Measurements from ENCODE around the gene KCNMB3. TPM values are rescaled to one million over a fixed set of nuclear protein-coding genes. Genes with fewer than 3 reads are reported as not detected.
"Not testable (repeated sequence)": the region's sequence is repeated elsewhere in the genome, so short reads cannot be mapped to it uniquely, and the experiment has no call there.

The KCNMB3 gene
- total RNA-seq, 2 donors from 2014 or later, result 6.5 to 8.2 TPM

- Histone ChIP-seq H3K27me3 (no peaks in the 10 kb centered on the region), H3K9me3 (no peaks in the 10 kb centered on the region), H3K4me3 (no peak overlapping the region), H3K36me3 (replicated peaks in 1 of 2; ENCODE audit: insufficient read depth in 1 of 2, low read depth in 2 of 2) (no peaks in the 10 kb centered on the region), H3K4me1 (no peaks in the 10 kb centered on the region), H3K27ac (no peak overlapping the region)
- no peak for ATAC-seq
- 82 to 88% methylated on average over 1 of the region's 1 CpG for WGBS, 2 donors
- DNase-seq, result no peak
- intact Hi-C loops (cut with DNase I), result no loop called here
- no peak for TF ChIP-seq CTCF (IDR thresholded peaks at IDR 0.05)
- TF ChIP-seq POLR2A (IDR thresholded peaks at IDR 0.05), result no peak
Measured at GRCh38 chr3:179279837-179280236, 28.9 kb upstream of the KCNMB3 start.

GRCh38 chr3:179278932-179279693 is 28.2 kb upstream of the KCNMB3 start:
- DNase-seq, result no peak
- Histone ChIP-seq H3K27me3 (no peaks in the 10 kb centered on the region), H3K4me3 (no peak overlapping the region), H3K9me3 (no peaks in the 10 kb centered on the region), H3K27ac (no peak overlapping the region), H3K36me3 (replicated peaks in 1 of 2; ENCODE audit: insufficient read depth in 1 of 2, low read depth in 2 of 2) (no peaks in the 10 kb centered on the region), H3K4me1 (no peaks in the 10 kb centered on the region)
- WGBS, 2 donors, result 56 to 58% methylated on average over 4 of the region's 4 CpGs
- intact Hi-C loops (cut with DNase I), result no loop called here
- TF ChIP-seq CTCF (IDR thresholded peaks at IDR 0.05) (no peak), POLR2A (IDR thresholded peaks at IDR 0.05) (no peak)
- no peak for ATAC-seq

- H3K4me3 ChIP-seq, result no peak overlapping the region
- TF ChIP-seq POLR2A (IDR thresholded peaks at IDR 0.05), result no peak
- H3K9me3 ChIP-seq, result no peaks in the 10 kb centered on the region
- H3K27me3 ChIP-seq, result no peaks in the 10 kb centered on the region
- DNase-seq, result no peak
- ATAC-seq, result no peak
- intact Hi-C loops (cut with DNase I), result no loop called here
- H3K27ac ChIP-seq, result no peak overlapping the region
- WGBS, 2 donors, result 86 to 95% methylated on average over 1 of the region's 1 CpG
- H3K36me3 ChIP-seq (replicated peaks in 1 of 2; ENCODE audit: insufficient read depth in 1 of 2, low read depth in 2 of 2), result no peaks in the 10 kb centered on the region
- no peaks in the 10 kb centered on the region for H3K4me1 ChIP-seq
Measured at GRCh38 chr3:179278151-179278550, 27.2 kb upstream of the KCNMB3 start.

GRCh38 chr3:179276743-179277142 is 25.8 kb upstream of the KCNMB3 start:
- intact Hi-C loops (cut with DNase I), result no loop called here
- TF ChIP-seq CTCF (IDR thresholded peaks at IDR 0.05), result no peak
- WGBS, 2 donors, result 63 to 85% methylated on average over 3 of the region's 3 CpGs
- no peaks in the 10 kb centered on the region for H3K9me3 ChIP-seq
- H3K27me3 ChIP-seq, result no peaks in the 10 kb centered on the region
- H3K4me3 ChIP-seq, result no peak overlapping the region
- no peaks in the 10 kb centered on the region for H3K36me3 ChIP-seq (replicated peaks in 1 of 2; ENCODE audit: insufficient read depth in 1 of 2, low read depth in 2 of 2)
- ATAC-seq (no peak), DNase-seq (no peak)
- no peaks in the 10 kb centered on the region for H3K4me1 ChIP-seq
- no peak overlapping the region for H3K27ac ChIP-seq

GRCh38 chr3:179276001-179276400 is 25.1 kb upstream of the KCNMB3 start:
- Histone ChIP-seq H3K4me3 (no peak overlapping the region), H3K27ac (no peak overlapping the region), H3K36me3 (replicated peaks in 1 of 2; ENCODE audit: insufficient read depth in 1 of 2, low read depth in 2 of 2) (no peaks in the 10 kb centered on the region), H3K4me1 (no peaks in the 10 kb centered on the region), H3K27me3 (no peaks in the 10 kb centered on the region), H3K9me3 (no peaks in the 10 kb centered on the region)
- ATAC-seq, result no peak
- intact Hi-C loops (cut with DNase I), result no loop called here
- TF ChIP-seq POLR2A (IDR thresholded peaks at IDR 0.05) (no peak), CTCF (IDR thresholded peaks at IDR 0.05) (no peak)
- 51 to 63% methylated on average over 3 of the region's 3 CpGs for WGBS, 2 donors
- no peak for DNase-seq

GRCh38 chr3:179274434-179274833 is 23.5 kb upstream of the KCNMB3 start:
- WGBS, 2 donors, result 82 to 98% methylated on average over 2 of the region's 2 CpGs
- ATAC-seq; H3K9me3 ChIP-seq; H3K27ac ChIP-seq; intact Hi-C loops (cut with DNase I); H3K4me1 ChIP-seq; H3K27me3 ChIP-seq; H3K36me3 ChIP-seq (replicated peaks in 1 of 2; ENCODE audit: insufficient read depth in 1 of 2, low read depth in 2 of 2); H3K4me3 ChIP-seq; DNase-seq: not testable (repeated sequence)

All from body of pancreas (tissue), 4 donors.